PC-3 (cell line): Measurements from ENCODE around the gene SMPD4.
"Not testable (repeated sequence)": the region's sequence is repeated elsewhere in the genome, so short reads cannot be mapped to it uniquely, and the experiment has no call there.

Experiments
- EZH2 ChIP-seq: fragments of 300-600 bp; sonication (generic); IDR thresholded peaks from one replicate; pipeline ENCODE4 v1.6.1; 2017; ENCODE audit warnings: antibody characterized with exemption, mild to moderate bottlenecking, low read length; ENCODE audit not compliant: unreplicated experiment
- TF ChIP-seq, protein P1 (sequence below): fragments of 300-600 bp; sonication (generic); conservative IDR thresholded peaks from 2 replicates; pipeline ENCODE4 v1.5.1; 2017; ENCODE audit warnings: antibody characterized with exemption, low read depth, mild to moderate bottlenecking, low read length

GRCh38 chr2:130230907-130231306 lies 49.5 kb upstream of the SMPD4 start:
- TF ChIP-seq, protein P1, sequence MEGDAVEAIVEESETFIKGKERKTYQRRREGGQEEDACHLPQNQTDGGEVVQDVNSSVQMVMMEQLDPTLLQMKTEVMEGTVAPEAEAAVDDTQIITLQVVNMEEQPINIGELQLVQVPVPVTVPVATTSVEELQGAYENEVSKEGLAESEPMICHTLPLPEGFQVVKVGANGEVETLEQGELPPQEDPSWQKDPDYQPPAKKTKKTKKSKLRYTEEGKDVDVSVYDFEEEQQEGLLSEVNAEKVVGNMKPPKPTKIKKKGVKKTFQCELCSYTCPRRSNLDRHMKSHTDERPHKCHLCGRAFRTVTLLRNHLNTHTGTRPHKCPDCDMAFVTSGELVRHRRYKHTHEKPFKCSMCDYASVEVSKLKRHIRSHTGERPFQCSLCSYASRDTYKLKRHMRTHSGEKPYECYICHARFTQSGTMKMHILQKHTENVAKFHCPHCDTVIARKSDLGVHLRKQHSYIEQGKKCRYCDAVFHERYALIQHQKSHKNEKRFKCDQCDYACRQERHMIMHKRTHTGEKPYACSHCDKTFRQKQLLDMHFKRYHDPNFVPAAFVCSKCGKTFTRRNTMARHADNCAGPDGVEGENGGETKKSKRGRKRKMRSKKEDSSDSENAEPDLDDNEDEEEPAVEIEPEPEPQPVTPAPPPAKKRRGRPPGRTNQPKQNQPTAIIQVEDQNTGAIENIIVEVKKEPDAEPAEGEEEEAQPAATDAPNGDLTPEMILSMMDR = not testable (repeated sequence)
- TF ChIP-seq EZH2 = not testable (repeated sequence)
